Upper lobe of left lung (tissue), 6 donors: Measurements from ENCODE around the gene MYH4. TPM values are rescaled to one million over a fixed set of nuclear protein-coding genes. Genes with fewer than 3 reads are reported as not detected.

Experiments used
- ATAC-seq, 2 donors: fragments of 200-7000 bp; cut with Tn5 transposase; one replicate each; pipeline ENCODE4 v1.9.1; 2022; ENCODE audit warnings: mild to moderate bottlenecking in 2 of 2, moderate library complexity in 2 of 2; ENCODE audit not compliant: low FRiP score in 2 of 2
- DNase-seq, 2 donors: peaks; one replicate each; pipeline ENCODE4 v3.0.0-alpha.2; 2019 to 2020
- H3K27ac ChIP-seq, 4 donors: fragments of 200-600 bp; sonication (generic); one replicate each; pipeline ENCODE4 v1.5.1; 2016 to 2019
- H3K27me3 ChIP-seq, 4 donors: fragments of 200-600 bp; sonication (generic); one replicate each; pipeline ENCODE4 v1.5.1; 2017 to 2019
- H3K36me3 ChIP-seq, 4 donors: fragments of 200-600 bp; sonication (generic); one replicate each; pipeline ENCODE4 v1.5.1; 2016 to 2019
- H3K4me1 ChIP-seq, 4 donors: fragments of 200-600 bp; sonication (generic); one replicate each; pipeline ENCODE4 v1.5.1; 2018 to 2019
- H3K4me3 ChIP-seq, 4 donors: fragments of 200-600 bp; sonication (generic); one replicate each; pipeline ENCODE4 v1.5.1; 2017 to 2019; ENCODE audit warnings: mild to moderate bottlenecking in 2 of 4, moderate library complexity in 1 of 4
- H3K9me3 ChIP-seq, 4 donors: fragments of 200-600 bp; sonication (generic); one replicate each; pipeline ENCODE4 v1.5.1; 2018 to 2019
- CTCF ChIP-seq, 6 experiments: fragments of 450-650 bp in 4 of 6; fragments of 200-600 bp in 2 of 6; sonication (generic) in 2 of 6; IDR thresholded peaks; one replicate each; pipeline ENCODE4 v1.5.1; 2016 to 2019; ENCODE audit warnings: antibody characterized with exemption in 6 of 6
- EP300 ChIP-seq, 4 donors: sonication (generic); formaldehyde crosslinking; IDR thresholded peaks; one replicate each; pipeline ENCODE4 v1.5.1; 2017; ENCODE audit warnings: antibody characterized with exemption in 4 of 4, control low read depth in 2 of 4
- POLR2A ChIP-seq, 4 donors: fragments of 450-650 bp; IDR thresholded peaks; one replicate each; pipeline ENCODE4 v1.5.1; 2016 to 2017; ENCODE audit warnings: antibody characterized with exemption in 4 of 4, mild to moderate bottlenecking in 2 of 4
- POLR2AphosphoS5 ChIP-seq, 2 donors: sonication (generic); formaldehyde crosslinking; IDR thresholded peaks; one replicate each; pipeline ENCODE4 v1.5.1; 2017; ENCODE audit warnings: antibody characterized with exemption in 2 of 2
- WGBS, 2 donors: methylation state at CpG; one replicate each; pipeline ENCODE4 v1.1.5; 2017 to 2018; 5-methylcytosine and 5-hydroxymethylcytosine counted together
- total RNA-seq, 6 donors: library from RNA; depleted of rRNA in 4 of 6; stranded (reverse); fragments of >200 nt in 4 of 6; gene quantifications; one replicate each; pipeline versions ENCODE4 v1.1.0 to v1.2.1, GENCODE V29; 2016 to 2021
- donor health status: DM: no; HTN: no; CAD: no; lungs with moderate emphysema.
- donor health status: DM: no; HTN: yes; CAD: no; lungs with severe emphysema.

MYH4 gene
- total RNA-seq, 6 donors from 2014 or later: not detected

GRCh38 chr17:10429421-10430045, 39.8 kb downstream of the MYH4 start:
- no peak for TF ChIP-seq POLR2A (IDR thresholded peaks at IDR 0.05)
- TF ChIP-seq POLR2AphosphoS5 (IDR thresholded peaks at IDR 0.05): no peak
- no peak for TF ChIP-seq EP300 (IDR thresholded peaks at IDR 0.05)
- TF ChIP-seq CTCF (IDR thresholded peaks at IDR 0.05): no peak
- WGBS, 2 donors: 82 to 85% methylated on average over 2 of the region's 2 CpGs
- Histone ChIP-seq H3K4me1 (no peaks in the 10 kb centered on the region), H3K9me3 (no peaks in the 10 kb centered on the region), H3K36me3 (no peaks in the 10 kb centered on the region), H3K4me3 (no peak overlapping the region), H3K27me3 (no peaks in the 10 kb centered on the region), H3K27ac (no peak overlapping the region)
- no peak for DNase-seq
- ATAC-seq: no peak

- 63 to 79% methylated on average over 2 of the region's 2 CpGs for WGBS, 2 donors
- no peak for ATAC-seq
These were observed 40.6 kb downstream of the MYH4 start for GRCh38 chr17:10428781-10429180.

DNA sequence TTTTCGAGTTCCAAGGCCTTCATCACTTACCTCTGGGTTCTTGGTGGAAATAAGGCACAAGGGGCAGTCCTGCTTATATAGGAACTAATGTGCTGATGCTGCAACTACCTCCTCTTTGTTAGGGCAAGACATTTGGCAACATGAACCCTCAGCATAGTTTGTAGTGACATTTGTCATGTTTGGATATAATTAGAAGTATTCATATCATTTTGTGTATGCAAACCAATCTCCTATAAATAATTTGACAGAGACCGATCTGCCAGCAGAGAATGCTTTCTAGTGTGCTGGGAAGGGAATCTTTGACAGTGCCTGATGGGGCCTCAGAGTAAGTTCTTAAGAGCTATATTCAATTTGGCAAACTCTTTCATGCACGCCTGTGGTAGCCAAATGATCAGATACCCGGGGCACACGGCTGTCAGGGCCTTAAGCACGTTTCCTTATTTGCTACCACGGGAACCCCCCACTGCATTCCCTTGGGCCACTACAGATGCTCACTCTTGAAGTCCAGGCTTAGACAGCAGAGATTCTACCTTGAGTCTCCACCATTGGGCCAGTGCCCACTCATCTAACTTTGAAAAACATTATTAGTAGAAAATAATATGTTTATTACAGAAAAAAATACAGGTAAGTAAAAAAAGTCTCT, 47.3 kb downstream of the MYH4 start, which contains the start of gene MYH8:
MYH8 (minus strand) TSS at position 51 of the 643 bp plus-strand sequence. CDS start 1,723 bp downstream, outside the sequence.
- Histone ChIP-seq H3K4me3 (no peak within 1 kb of the TSS), H3K27ac (no peak within 1 kb of the TSS), H3K27me3 (no peaks in the 10 kb centered on the region), H3K4me1 (no peaks in the 10 kb centered on the region), H3K36me3 (no peaks in the 10 kb centered on the region), H3K9me3 (no peaks in the 10 kb centered on the region)
- no peak for ATAC-seq
- WGBS, 2 donors: 83 to 86% methylated on average over 7 of the region's 7 CpGs
- no peak for DNase-seq
- TF ChIP-seq CTCF (IDR thresholded peaks at IDR 0.05) (no peak), POLR2AphosphoS5 (IDR thresholded peaks at IDR 0.05) (no peak), POLR2A (IDR thresholded peaks at IDR 0.05) (no peak), EP300 (IDR thresholded peaks at IDR 0.05) (no peak)

More at GRCh38 chr17:10428781-10429180, 40.6 kb downstream of the MYH4 start:
- no peak for DNase-seq
- no peaks in the 10 kb centered on the region for H3K27me3 ChIP-seq
- H3K4me1 ChIP-seq: no peaks in the 10 kb centered on the region
- no peak overlapping the region for H3K27ac ChIP-seq
- H3K4me3 ChIP-seq: no peak overlapping the region
- no peaks in the 10 kb centered on the region for H3K9me3 ChIP-seq
- no peak for TF ChIP-seq POLR2AphosphoS5 (IDR thresholded peaks at IDR 0.05)
- TF ChIP-seq POLR2A (IDR thresholded peaks at IDR 0.05): no peak
- TF ChIP-seq CTCF (IDR thresholded peaks at IDR 0.05): no peak
- no peak for TF ChIP-seq EP300 (IDR thresholded peaks at IDR 0.05)
- no peaks in the 10 kb centered on the region for H3K36me3 ChIP-seq

- H3K4me3 ChIP-seq: no peak overlapping the region
- no peaks in the 10 kb centered on the region for H3K27me3 ChIP-seq
- WGBS, 2 donors: 72 to 76% methylated on average over 2 of the region's 2 CpGs
- ATAC-seq (no peak), DNase-seq (no peak)
- H3K36me3 ChIP-seq: no peaks in the 10 kb centered on the region
- H3K27ac ChIP-seq: no peak overlapping the region
- TF ChIP-seq POLR2A (IDR thresholded peaks at IDR 0.05) (no peak), CTCF (IDR thresholded peaks at IDR 0.05) (no peak), EP300 (IDR thresholded peaks at IDR 0.05) (no peak), POLR2AphosphoS5 (IDR thresholded peaks at IDR 0.05) (no peak)
- H3K4me1 ChIP-seq: no peaks in the 10 kb centered on the region
- no peaks in the 10 kb centered on the region for H3K9me3 ChIP-seq
These were observed 48.1 kb downstream of the MYH4 start for GRCh38 chr17:10421211-10421610.
